ENCODE data around the gene PADI2.

The PADI2 gene

GRCh38 chr1:17119076-17119772 lies at the start of gene PADI2:
TSS of gene PADI2 (minus strand) at chr1:17119451. CDS start at chr1:17119371, 80 bp downstream.
- peak; percentile 37 for DNase-seq

- DNase-seq: no peak
Measured at GRCh38 chr1:17168091-17168876, 49.0 kb upstream of the PADI2 start.

- DNase-seq: no peak
Measured at GRCh38 chr1:17167786-17168090, 48.5 kb upstream of the PADI2 start.

- DNase-seq: no peak
Measured at GRCh38 chr1:17167041-17167785, 48.0 kb upstream of the PADI2 start.

GRCh38 chr1:17165823-17166222 lies 46.6 kb upstream of the PADI2 start:
- no peak for DNase-seq

GRCh38 chr1:17163789-17164666 lies 44.8 kb upstream of the PADI2 start:
- DNase-seq: no peak

- DNase-seq: no peak
Measured at GRCh38 chr1:17163371-17163770, 44.1 kb upstream of the PADI2 start.

GRCh38 chr1:17162941-17163340 lies 43.7 kb upstream of the PADI2 start:
- DNase-seq: no peak

- DNase-seq: no peak
Measured at GRCh38 chr1:17161926-17162800, 42.9 kb upstream of the PADI2 start.

- no peak for DNase-seq
Measured at GRCh38 chr1:17161137-17161740, 42.0 kb upstream of the PADI2 start.

- DNase-seq: no peak
Measured at GRCh38 chr1:17158961-17159360, 39.7 kb upstream of the PADI2 start.

- no peak for DNase-seq
Measured at GRCh38 chr1:17156108-17156507, 36.9 kb upstream of the PADI2 start.

GRCh38 chr1:17155257-17155920 lies 36.1 kb upstream of the PADI2 start:
- no peak for DNase-seq

- no peak for DNase-seq
Measured at GRCh38 chr1:17149771-17150170, 30.5 kb upstream of the PADI2 start.

GRCh38 chr1:17148950-17149608 lies 29.8 kb upstream of the PADI2 start:
- DNase-seq: no peak

GRCh38 chr1:17145648-17146047 lies 26.4 kb upstream of the PADI2 start:
- no peak for DNase-seq

- no peak for DNase-seq
Measured at GRCh38 chr1:17143760-17144159, 24.5 kb upstream of the PADI2 start.

GRCh38 chr1:17141441-17142197 lies 22.4 kb upstream of the PADI2 start:
- no peak for DNase-seq

- DNase-seq: no peak
Measured at GRCh38 chr1:17140279-17140678, 21.0 kb upstream of the PADI2 start.
